Stomach smooth muscle (tissue), 2 donors: ENCODE measurements around the gene KCTD1.

Source experiments
- H3K27ac ChIP-seq: one replicate; pipeline ENCODE4 v1.7.0; 2013; ENCODE audit warnings: mild to moderate bottlenecking, low read length, inconsistent platforms
- H3K27me3 ChIP-seq, 2 donors: one replicate each; pipeline ENCODE4 v1.7.0; 2013; ENCODE audit warnings: low read length in 2 of 2; ENCODE audit not compliant: insufficient read depth in 2 of 2, control insufficient read depth in 1 of 2
- H3K36me3 ChIP-seq, 2 donors: one replicate each; pipeline ENCODE4 v1.7.0; 2013; ENCODE audit warnings: low read length in 2 of 2; ENCODE audit not compliant: control insufficient read depth in 2 of 2, insufficient read depth in 2 of 2
- H3K4me1 ChIP-seq: one replicate; pipeline ENCODE4 v1.7.0; 2013; ENCODE audit warnings: low read length; ENCODE audit not compliant: control insufficient read depth, insufficient read depth
- H3K4me3 ChIP-seq, 2 donors: one replicate each; pipeline ENCODE4 v1.7.0; 2013; ENCODE audit warnings: low read length in 2 of 2
- H3K9ac ChIP-seq, 2 donors: one replicate each; pipeline ENCODE4 v1.7.0; 2013; ENCODE audit warnings: low read length in 2 of 2, mild to moderate bottlenecking in 1 of 2
- H3K9me3 ChIP-seq, 2 donors: one replicate each; pipeline ENCODE4 v1.7.0; 2013; ENCODE audit warnings: low read length in 2 of 2; ENCODE audit not compliant: control insufficient read depth in 2 of 2
- donor health status: healthy.
- donor health status: Pancreatic carcinoma.

Gene KCTD1

GRCh38 chr18:26493021-26493420 lies 55.3 kb downstream of the KCTD1 start:
- no peaks in the 10 kb centered on the region for H3K4me1 ChIP-seq
- H3K36me3 ChIP-seq = peaks cover 0 to 2% of the 10 kb centered on the region in 2 donors
- no peaks in the 10 kb centered on the region for H3K27me3 ChIP-seq
- H3K9ac ChIP-seq = no peak overlapping the region
- no peak overlapping the region for H3K27ac ChIP-seq
- no peak overlapping the region for H3K4me3 ChIP-seq
- H3K9me3 ChIP-seq = no peaks in the 10 kb centered on the region

GRCh38 chr18:26491194-26491816 lies 57.0 kb downstream of the KCTD1 start:
- H3K4me3 ChIP-seq = no peak overlapping the region
- H3K4me1 ChIP-seq = no peaks in the 10 kb centered on the region
- H3K9ac ChIP-seq = no peak overlapping the region
- no peak overlapping the region for H3K27ac ChIP-seq
- H3K9me3 ChIP-seq = no peaks in the 10 kb centered on the region
- no peaks in the 10 kb centered on the region for H3K36me3 ChIP-seq
- H3K27me3 ChIP-seq = no peaks in the 10 kb centered on the region

GRCh38 chr18:26489881-26490280 lies 58.5 kb downstream of the KCTD1 start:
- Histone ChIP-seq H3K27me3 (no peaks in the 10 kb centered on the region), H3K27ac (no peak overlapping the region), H3K9me3 (no peaks in the 10 kb centered on the region), H3K36me3 (no peaks in the 10 kb centered on the region), H3K9ac (no peak overlapping the region), H3K4me3 (no peak overlapping the region), H3K4me1 (no peaks in the 10 kb centered on the region)

- no peaks in the 10 kb centered on the region for H3K27me3 ChIP-seq
- H3K36me3 ChIP-seq = no peaks in the 10 kb centered on the region
- no peak overlapping the region for H3K4me3 ChIP-seq
- no peaks in the 10 kb centered on the region for H3K9me3 ChIP-seq
- H3K27ac ChIP-seq = no peak overlapping the region
- no peaks in the 10 kb centered on the region for H3K4me1 ChIP-seq
- H3K9ac ChIP-seq = no peak overlapping the region
Measured at GRCh38 chr18:26489191-26489590, 59.2 kb downstream of the KCTD1 start.

GRCh38 chr18:26488417-26489009 lies 59.8 kb downstream of the KCTD1 start:
- no peaks in the 10 kb centered on the region for H3K4me1 ChIP-seq
- no peaks in the 10 kb centered on the region for H3K9me3 ChIP-seq
- no peaks in the 10 kb centered on the region for H3K36me3 ChIP-seq
- H3K4me3 ChIP-seq = no peak overlapping the region
- no peaks in the 10 kb centered on the region for H3K27me3 ChIP-seq
- H3K9ac ChIP-seq = no peak overlapping the region
- H3K27ac ChIP-seq = no peak overlapping the region

- no peaks in the 10 kb centered on the region for H3K9me3 ChIP-seq
- H3K36me3 ChIP-seq = no peaks in the 10 kb centered on the region
- no peaks in the 10 kb centered on the region for H3K27me3 ChIP-seq
- H3K27ac ChIP-seq = no peak overlapping the region
- no peak overlapping the region for H3K9ac ChIP-seq
- H3K4me1 ChIP-seq = no peaks in the 10 kb centered on the region
- no peak overlapping the region for H3K4me3 ChIP-seq
Measured at GRCh38 chr18:26487437-26487836, 60.9 kb downstream of the KCTD1 start.

GRCh38 chr18:26483633-26484032 lies 64.7 kb downstream of the KCTD1 start:
- Histone ChIP-seq H3K9ac (no peak overlapping the region), H3K27me3 (no peaks in the 10 kb centered on the region), H3K4me3 (no peak overlapping the region), H3K36me3 (no peaks in the 10 kb centered on the region), H3K9me3 (no peaks in the 10 kb centered on the region), H3K4me1 (no peaks in the 10 kb centered on the region), H3K27ac (no peak overlapping the region)

- H3K27ac ChIP-seq = no peak overlapping the region
- no peaks in the 10 kb centered on the region for H3K36me3 ChIP-seq
- no peak overlapping the region for H3K4me3 ChIP-seq
- no peaks in the 10 kb centered on the region for H3K4me1 ChIP-seq
- H3K27me3 ChIP-seq = no peaks in the 10 kb centered on the region
- H3K9ac ChIP-seq = no peak overlapping the region
- no peaks in the 10 kb centered on the region for H3K9me3 ChIP-seq
Measured at GRCh38 chr18:26482569-26482968, 65.8 kb downstream of the KCTD1 start.

GRCh38 chr18:26480897-26481795 lies 67.2 kb downstream of the KCTD1 start:
- no peaks in the 10 kb centered on the region for H3K27me3 ChIP-seq
- no peak overlapping the region for H3K9ac ChIP-seq
- H3K36me3 ChIP-seq = no peaks in the 10 kb centered on the region
- no peaks in the 10 kb centered on the region for H3K4me1 ChIP-seq
- no peak overlapping the region for H3K4me3 ChIP-seq
- no peaks in the 10 kb centered on the region for H3K9me3 ChIP-seq
- H3K27ac ChIP-seq = no peak overlapping the region

- Histone ChIP-seq H3K4me3 (no peak overlapping the region), H3K27me3 (no peaks in the 10 kb centered on the region), H3K36me3 (no peaks in the 10 kb centered on the region), H3K9ac (no peak overlapping the region), H3K4me1 (no peaks in the 10 kb centered on the region), H3K9me3 (no peaks in the 10 kb centered on the region), H3K27ac (no peak overlapping the region)
Measured at GRCh38 chr18:26479681-26480079, 68.7 kb downstream of the KCTD1 start.
